Mucosa of descending colon (tissue), 3 donors: ENCODE data around the gene NUTF2. TPM values are rescaled to one million over a fixed set of nuclear protein-coding genes. Genes with fewer than 3 reads are reported as not detected.

Experiments used
- ATAC-seq: fragments of 200-7000 bp; cut with Tn5 transposase; one replicate; pipeline ENCODE4 v1.9.1; 2020; ENCODE audit warnings: mild to moderate bottlenecking, moderate library complexity
- DNase-seq, 3 donors: peaks; one replicate each; pipeline ENCODE4 v3.0.0-alpha.2; 2020
- H3K36me3 ChIP-seq: fragments of 200-600 bp; one replicate; pipeline ENCODE4 v1.8.0; 2021; ENCODE audit warnings: low read depth, mild to moderate bottlenecking
- H3K4me1 ChIP-seq: fragments of 200-600 bp; one replicate; pipeline ENCODE4 v1.8.0; 2021; ENCODE audit warnings: low read depth, mild to moderate bottlenecking
- H3K4me3 ChIP-seq: fragments of 200-600 bp; one replicate; pipeline ENCODE4 v1.8.0; 2021; ENCODE audit warnings: mild to moderate bottlenecking
- H3K9me3 ChIP-seq: fragments of 200-600 bp; one replicate; pipeline ENCODE4 v1.8.0; 2021; ENCODE audit warnings: mild to moderate bottlenecking
- CTCF ChIP-seq: fragments of 200-600 bp; IDR thresholded peaks from one replicate; pipeline ENCODE4 v1.8.0; 2022; ENCODE audit warnings: antibody characterized with exemption, mild to moderate bottlenecking
- intact Hi-C, 2 donors: fragments of 100-400 bp; cut with DNase I in 1 of 2; cut with micrococcal nuclease in 1 of 2; formaldehyde crosslinking; loops; one replicate each; pipeline versions ENCODE4 v1.11.0 to v1.11.1; 2022; cut with DNase I, micrococcal nuclease
- total RNA-seq, 3 donors: library from RNA; stranded (reverse); fragmentation: NEBNext Ultra II Directional in 2 of 3; extraction: Animal tissue kit (Norgen Biotek cat#: 25700) in 2 of 3; gene quantifications; one replicate each; pipeline versions ENCODE4 v1.2.1 to v1.2.4, GENCODE V29; 2021 to 2023
- donor health status: DM: no; HTN: no; CAD: no; lungs with moderate emphysema.
- donor health status: DM: no; HTN: no; CAD: no.
- donor health status: DM: no; HTN: yes; CAD: no.

NUTF2 gene
- total RNA-seq, 3 donors from 2014 or later = 56.0 to 69.3 (median 58.0) TPM

DNA sequence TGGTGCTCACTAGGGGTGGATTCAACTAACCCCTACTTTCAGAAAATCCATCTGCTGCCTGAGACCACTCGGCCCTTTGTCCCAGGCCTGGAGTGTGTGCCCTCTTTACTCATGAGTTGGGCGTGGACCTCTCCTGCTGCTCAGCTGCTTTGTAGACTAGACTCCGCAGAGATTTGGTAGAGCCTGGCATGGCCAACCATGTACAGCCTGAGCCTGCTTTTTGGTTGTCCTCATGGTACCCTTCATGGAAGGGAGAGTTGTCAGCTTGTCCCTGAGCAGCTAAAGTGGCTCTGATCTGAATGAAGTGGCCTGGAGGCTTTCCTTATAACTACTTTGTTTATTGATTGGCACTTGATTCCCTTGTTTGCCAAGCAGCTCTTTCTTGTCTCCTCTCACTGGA is 27.6 kb downstream of the NUTF2 start:
- H3K9me3 ChIP-seq = no peaks in the 10 kb centered on the region
- peaks cover 9% of the 10 kb centered on the region for H3K4me1 ChIP-seq
- DNase-seq (no peak), ATAC-seq (no peak)
- intact Hi-C loops = no loop called here
- TF ChIP-seq CTCF = no peak
- peaks cover 23% of the 10 kb centered on the region for H3K36me3 ChIP-seq
- no peak overlapping the region for H3K4me3 ChIP-seq

GRCh38 chr16:67877064-67877463 is 30.3 kb downstream of the NUTF2 start:
- H3K36me3 ChIP-seq = peaks cover 30% of the 10 kb centered on the region
- H3K9me3 ChIP-seq = no peaks in the 10 kb centered on the region
- intact Hi-C loops = no loop called here
- DNase-seq (no peak), ATAC-seq (no peak)
- peaks cover 9% of the 10 kb centered on the region for H3K4me1 ChIP-seq
- no peak overlapping the region for H3K4me3 ChIP-seq
- TF ChIP-seq CTCF = no peak

GRCh38 chr16:67878232-67878631 is 31.5 kb downstream of the NUTF2 start:
- TF ChIP-seq CTCF = no peak
- Histone ChIP-seq H3K4me1 (peaks cover 9% of the 10 kb centered on the region), H3K9me3 (no peaks in the 10 kb centered on the region), H3K4me3 (no peak overlapping the region), H3K36me3 (peaks cover 30% of the 10 kb centered on the region)
- intact Hi-C loops = no loop called here
- no peak for DNase-seq
- no peak for ATAC-seq

DNA sequence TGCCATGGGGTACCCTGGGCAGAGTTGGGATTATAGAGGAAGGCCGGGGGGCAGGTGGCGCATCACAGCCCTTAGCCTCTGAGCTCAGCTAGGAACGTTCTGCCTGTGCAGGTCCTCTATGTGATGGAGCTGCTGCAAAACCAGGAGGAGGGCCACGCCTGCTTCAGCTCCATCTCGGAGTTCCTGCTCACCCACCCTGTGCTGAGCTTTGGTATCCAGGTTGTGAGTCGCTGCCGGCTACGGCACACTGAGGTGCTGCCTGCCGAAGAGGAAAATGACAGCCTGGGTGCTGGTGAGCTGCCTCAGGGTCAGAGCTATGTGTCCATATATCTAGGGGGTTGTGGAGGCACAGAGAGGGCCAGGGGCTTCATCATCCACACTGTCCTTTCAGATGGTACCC is 32.1 kb downstream of the NUTF2 start:
- intact Hi-C loops = no loop called here
- peaks cover 9% of the 10 kb centered on the region for H3K4me1 ChIP-seq
- no peaks in the 10 kb centered on the region for H3K9me3 ChIP-seq
- H3K4me3 ChIP-seq = no peak overlapping the region
- DNase-seq (no peak), ATAC-seq (no peak)
- no peak for TF ChIP-seq CTCF
- H3K36me3 ChIP-seq = peaks cover 30% of the 10 kb centered on the region

DNA sequence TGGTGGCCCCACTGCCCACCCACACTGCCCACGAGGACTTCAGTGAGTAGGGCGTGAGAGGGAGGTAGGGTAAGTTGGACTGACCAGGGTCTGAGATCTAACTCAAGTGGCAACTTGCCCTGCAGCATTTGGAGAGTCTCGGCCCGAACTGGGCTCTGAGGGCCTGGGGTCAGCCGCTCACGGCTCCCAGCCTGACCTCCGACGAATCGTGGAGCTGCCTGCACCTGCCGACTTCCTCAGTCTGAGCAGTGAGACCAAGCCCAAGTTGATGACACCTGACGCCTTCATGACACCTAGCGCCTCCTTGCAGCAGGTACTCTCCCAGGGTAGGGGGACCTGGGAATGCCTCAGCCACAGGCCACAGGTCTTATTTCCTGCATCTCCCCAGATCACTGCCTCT is 32.7 kb downstream of the NUTF2 start:
- intact Hi-C loops = no loop called here
- Histone ChIP-seq H3K9me3 (no peaks in the 10 kb centered on the region), H3K4me3 (no peak overlapping the region), H3K36me3 (peaks cover 30% of the 10 kb centered on the region), H3K4me1 (peaks cover 4% of the 10 kb centered on the region)
- DNase-seq (no peak), ATAC-seq (no peak)
- TF ChIP-seq CTCF = no peak

GRCh38 chr16:67879936-67880335 is 33.2 kb downstream of the NUTF2 start:
- intact Hi-C loops = loop anchor here in 1 of 2 donors (10.0 kb wide), 1 partner anchor 55 kb away; the partner anchor contains the start of genes CTRL and PSMB10
- no peak for DNase-seq
- ATAC-seq = no peak
- H3K4me1 ChIP-seq = no peaks in the 10 kb centered on the region
- H3K4me3 ChIP-seq = no peak overlapping the region
- peaks cover 30% of the 10 kb centered on the region for H3K36me3 ChIP-seq
- no peaks in the 10 kb centered on the region for H3K9me3 ChIP-seq
- TF ChIP-seq CTCF = no peak
